GM19328 (cell line): ENCODE data around the gene GPR78.

Source experiments
- ATAC-seq: cut with Tn5 transposase; IDR thresholded peaks from one replicate; pipeline ENCODE4 v1.9.1; 2021; ENCODE audit warnings: mild to moderate bottlenecking, moderate library complexity; ENCODE audit not compliant: unreplicated experiment

GPR78 gene

GRCh38 chr4:8546766-8547107 lies 33.5 kb upstream of the GPR78 start:
- no peak for ATAC-seq

GRCh38 chr4:8547108-8547911 lies 32.9 kb upstream of the GPR78 start:
- no peak for ATAC-seq

GRCh38 chr4:8547912-8548730 lies 32.1 kb upstream of the GPR78 start:
- no peak for ATAC-seq

GRCh38 chr4:8548731-8549351 lies 31.4 kb upstream of the GPR78 start:
- ATAC-seq: no peak

- ATAC-seq: no peak
Observed at GRCh38 chr4:8549352-8549931, 30.8 kb upstream of the GPR78 start.

GRCh38 chr4:8550691-8551090 lies 29.5 kb upstream of the GPR78 start:
- ATAC-seq: no peak

GRCh38 chr4:8552024-8552423 lies 28.2 kb upstream of the GPR78 start:
- no peak for ATAC-seq

GRCh38 chr4:8552581-8553205 lies 27.5 kb upstream of the GPR78 start:
- ATAC-seq: no peak

- ATAC-seq: no peak
Observed at GRCh38 chr4:8553216-8553615, 27.0 kb upstream of the GPR78 start.

- ATAC-seq: no peak
Observed at GRCh38 chr4:8553991-8554405, 26.2 kb upstream of the GPR78 start.

- no peak for ATAC-seq
Observed at GRCh38 chr4:8554555-8555100, 25.6 kb upstream of the GPR78 start.

- ATAC-seq: no peak
Observed at GRCh38 chr4:8555716-8556115, 24.5 kb upstream of the GPR78 start.

GRCh38 chr4:8556341-8557150 lies 23.6 kb upstream of the GPR78 start:
- no peak for ATAC-seq

GRCh38 chr4:8557151-8558076 lies 22.8 kb upstream of the GPR78 start:
- no peak for ATAC-seq

GRCh38 chr4:8558080-8558960 lies 21.9 kb upstream of the GPR78 start:
- no peak for ATAC-seq

- no peak for ATAC-seq
Observed at GRCh38 chr4:8559011-8559410, 21.2 kb upstream of the GPR78 start.

GRCh38 chr4:8559524-8560264 lies 20.5 kb upstream of the GPR78 start:
- ATAC-seq: no peak
